Smooth muscle cell (in vitro differentiated cells): Measurements from ENCODE around the gene BZW2. TPM values are rescaled to one million over a fixed set of nuclear protein-coding genes. Genes with fewer than 3 reads are reported as not detected.

Experiments used
- DNase-seq: peaks from one replicate; lab custom pipeline; 2025; ENCODE audit not compliant: unreplicated experiment; lab: John Stamatoyannopoulos, UW
- H2AFZ ChIP-seq: fragments of 200-600 bp; sonication (generic); 2 replicates; pipeline ENCODE4 v1.6.0; 2016; ENCODE audit warnings: antibody characterized with exemption, low read depth, mild to moderate bottlenecking
- H3F3A ChIP-seq: fragments of 200-600 bp; sonication (generic); 2 replicates; pipeline ENCODE4 v1.6.0; 2017; ENCODE audit warnings: antibody characterized with exemption, low read depth
- H3K27ac ChIP-seq: fragments of 200-600 bp; sonication (generic); 2 replicates; pipeline ENCODE4 v1.5.1; 2016; ENCODE audit warnings: low read depth, mild to moderate bottlenecking
- H3K27me3 ChIP-seq: fragments of 200-600 bp; sonication (generic); 2 replicates; pipeline ENCODE4 v1.6.1; 2016; ENCODE audit warnings: low read depth, mild to moderate bottlenecking
- H3K36me3 ChIP-seq: fragments of 200-600 bp; sonication (generic); 2 replicates; pipeline ENCODE4 v1.5.1; 2016; ENCODE audit warnings: low read depth
- H3K4me1 ChIP-seq: fragments of 200-600 bp; sonication (generic); 2 replicates; pipeline ENCODE4 v1.5.1; 2016; ENCODE audit warnings: low read depth
- H3K4me2 ChIP-seq: fragments of 200-600 bp; sonication (generic); 2 replicates; pipeline ENCODE4 v1.6.0; 2016; ENCODE audit warnings: mild to moderate bottlenecking
- H3K4me3 ChIP-seq: fragments of 200-600 bp; sonication (generic); 2 replicates; pipeline ENCODE4 v1.5.1; 2016; ENCODE audit warnings: mild to moderate bottlenecking
- H3K79me2 ChIP-seq: fragments of 200-600 bp; sonication (generic); 2 replicates; pipeline ENCODE4 v1.6.0; 2016; ENCODE audit warnings: low read depth, mild to moderate bottlenecking
- H3K9ac ChIP-seq: fragments of 200-600 bp; sonication (generic); 2 replicates; pipeline ENCODE4 v1.6.0; 2016; ENCODE audit warnings: low read depth
- H3K9me3 ChIP-seq: fragments of 200-600 bp; sonication (generic); replicated peaks from 2 replicates; pipeline ENCODE4 v1.5.1; 2016; ENCODE audit warnings: low read depth
- H4K20me1 ChIP-seq: fragments of 200-600 bp; sonication (generic); 2 replicates; pipeline ENCODE4 v1.6.0; 2016; ENCODE audit warnings: low read depth
- CTCF ChIP-seq: fragments of 200-600 bp; sonication (generic); IDR thresholded peaks from 2 replicates; pipeline ENCODE4 v1.5.1; 2017; ENCODE audit warnings: borderline replicate concordance, mild to moderate bottlenecking, antibody characterized with exemption; ENCODE audit not compliant: insufficient read depth, poor library complexity, severe bottlenecking
- WGBS: methylation state at CpG from one replicate; pipeline ENCODE4 v1.1.7; 2016; ENCODE audit warnings: low lambda C conversion rate; 5-methylcytosine and 5-hydroxymethylcytosine counted together
- polyA plus RNA-seq: library from polyadenylated mRNA; unstranded; fragments of >200 nt; fragmentation: Nextera tagmentation; extraction: Ambion mirVana; gene quantifications from 2 replicates; pipeline ENCODE4 v1.2.1, GENCODE V29; 2016
- total RNA-seq: library from RNA; depleted of rRNA; stranded (reverse); fragments of >200 nt; gene quantifications from 2 replicates; pipeline ENCODE4 v1.2.3, GENCODE V29; 2014

Gene BZW2
- total and polyA plus RNA-seq, 2 experiments from 2014 or later, result 56.1 to 83.7 TPM

- H3K79me2 ChIP-seq, result no peaks in the 10 kb centered on the region
- WGBS, result 87% methylated on average over 4 of the region's 4 CpGs
- H3K4me2 ChIP-seq, result no peak overlapping the region
- H3F3A ChIP-seq, result no peaks in the 10 kb centered on the region
- H3K27ac ChIP-seq, result no peak overlapping the region
- no peaks in the 10 kb centered on the region for H4K20me1 ChIP-seq
- no peak overlapping the region for H2AFZ ChIP-seq
- H3K9ac ChIP-seq, result no peak overlapping the region
- H3K36me3 ChIP-seq, result peaks cover 20% of the 10 kb centered on the region
- no peaks in the 10 kb centered on the region for H3K4me1 ChIP-seq
- peak; percentile 49 for TF ChIP-seq CTCF
- no peak for DNase-seq
- no peak overlapping the region for H3K4me3 ChIP-seq
- no peaks in the 10 kb centered on the region for H3K9me3 ChIP-seq
- H3K27me3 ChIP-seq, result no peaks in the 10 kb centered on the region
Measured at GRCh38 chr7:16695621-16696237, 49.7 kb downstream of the BZW2 start.

GRCh38 chr7:16697507-16698199 lies 51.7 kb downstream of the BZW2 start:
- Histone ChIP-seq H3K4me1 (no peaks in the 10 kb centered on the region), H3K4me2 (no peak overlapping the region), H4K20me1 (no peaks in the 10 kb centered on the region), H2AFZ (no peak overlapping the region), H3K4me3 (no peak overlapping the region), H3F3A (no peaks in the 10 kb centered on the region), H3K9ac (peak overlapping the region; percentile 21), H3K27ac (peak overlapping the region; percentile 39), H3K9me3 (no peaks in the 10 kb centered on the region), H3K36me3 (peaks cover 20% of the 10 kb centered on the region), H3K79me2 (no peaks in the 10 kb centered on the region), H3K27me3 (no peaks in the 10 kb centered on the region)
- no peak for TF ChIP-seq CTCF
- WGBS, result 92% methylated on average over 8 of the region's 8 CpGs
- no peak for DNase-seq

- no peak for DNase-seq
- WGBS, result over 99% methylated on average over 3 of the region's 3 CpGs
- H3K36me3 ChIP-seq, result peaks cover 20% of the 10 kb centered on the region
- no peak overlapping the region for H2AFZ ChIP-seq
- H3K9me3 ChIP-seq, result no peaks in the 10 kb centered on the region
- no peaks in the 10 kb centered on the region for H3K79me2 ChIP-seq
- no peak overlapping the region for H3K9ac ChIP-seq
- H3K4me2 ChIP-seq, result no peak overlapping the region
- peak overlapping the region; percentile 39 for H3K27ac ChIP-seq
- no peaks in the 10 kb centered on the region for H4K20me1 ChIP-seq
- no peaks in the 10 kb centered on the region for H3K4me1 ChIP-seq
- no peaks in the 10 kb centered on the region for H3F3A ChIP-seq
- TF ChIP-seq CTCF, result no peak
- H3K4me3 ChIP-seq, result no peak overlapping the region
- no peaks in the 10 kb centered on the region for H3K27me3 ChIP-seq
Measured at GRCh38 chr7:16698200-16698905, 52.4 kb downstream of the BZW2 start.
